ENCODE measurements around the gene PLA2G6.

DNA sequence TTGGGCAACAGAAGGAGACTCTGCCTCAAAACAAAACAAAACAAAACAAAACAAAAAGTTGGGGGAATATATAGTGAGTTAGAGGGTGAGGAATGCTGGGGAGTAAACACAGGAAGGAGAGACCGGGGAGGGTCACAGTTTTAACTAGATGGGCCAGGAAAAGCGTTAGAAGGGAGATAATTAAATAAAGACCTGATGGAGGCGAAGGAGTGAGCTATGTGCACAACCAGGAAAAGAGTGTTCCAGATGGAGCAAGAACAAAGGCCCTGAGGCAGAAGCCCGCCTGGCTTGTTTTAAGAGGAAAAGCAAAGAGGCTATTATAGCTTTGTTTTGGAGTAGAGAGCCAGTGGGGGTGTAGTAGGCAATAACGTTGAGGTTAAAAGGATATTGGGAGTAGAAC lies 4.8 kb upstream of the PLA2G6 start:
- TF ChIP-seq, protein P1, sequence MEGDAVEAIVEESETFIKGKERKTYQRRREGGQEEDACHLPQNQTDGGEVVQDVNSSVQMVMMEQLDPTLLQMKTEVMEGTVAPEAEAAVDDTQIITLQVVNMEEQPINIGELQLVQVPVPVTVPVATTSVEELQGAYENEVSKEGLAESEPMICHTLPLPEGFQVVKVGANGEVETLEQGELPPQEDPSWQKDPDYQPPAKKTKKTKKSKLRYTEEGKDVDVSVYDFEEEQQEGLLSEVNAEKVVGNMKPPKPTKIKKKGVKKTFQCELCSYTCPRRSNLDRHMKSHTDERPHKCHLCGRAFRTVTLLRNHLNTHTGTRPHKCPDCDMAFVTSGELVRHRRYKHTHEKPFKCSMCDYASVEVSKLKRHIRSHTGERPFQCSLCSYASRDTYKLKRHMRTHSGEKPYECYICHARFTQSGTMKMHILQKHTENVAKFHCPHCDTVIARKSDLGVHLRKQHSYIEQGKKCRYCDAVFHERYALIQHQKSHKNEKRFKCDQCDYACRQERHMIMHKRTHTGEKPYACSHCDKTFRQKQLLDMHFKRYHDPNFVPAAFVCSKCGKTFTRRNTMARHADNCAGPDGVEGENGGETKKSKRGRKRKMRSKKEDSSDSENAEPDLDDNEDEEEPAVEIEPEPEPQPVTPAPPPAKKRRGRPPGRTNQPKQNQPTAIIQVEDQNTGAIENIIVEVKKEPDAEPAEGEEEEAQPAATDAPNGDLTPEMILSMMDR (IDR thresholded peaks at IDR 0.05), result no peak
- TF ChIP-seq POLR2A (IDR thresholded peaks at IDR 0.05), result no peak
